Epithelial cell of proximal tubule (primary cell): ENCODE measurements around the gene ZFP62. TPM values are rescaled to one million over a fixed set of nuclear protein-coding genes. Genes with fewer than 3 reads are reported as not detected.

Experiments
- DNase-seq: peaks from one replicate; pipeline ENCODE4 v3.0.0-alpha.2; 2011; ENCODE audit warnings: low read depth
- H3K4me3 ChIP-seq: 2 replicates; pipeline ENCODE4 v1.5.1; 2011; ENCODE audit warnings: low read depth, mild to moderate bottlenecking, low read length
- total RNA-seq: library from RNA; depleted of rRNA; stranded (reverse); fragments of >200 nt; gene quantifications from 2 replicates; pipeline ENCODE4 v1.2.3, GENCODE V29; 2015
- TF ChIP-seq, protein P1 (sequence below): conservative IDR thresholded peaks from 2 replicates; pipeline ENCODE4 v1.5.1; 2012; ENCODE audit warnings: low read depth, mild to moderate bottlenecking, low read length

Gene ZFP62
- total RNA-seq, 1 donor from 2014 or later, result 12.4 TPM

DNA sequence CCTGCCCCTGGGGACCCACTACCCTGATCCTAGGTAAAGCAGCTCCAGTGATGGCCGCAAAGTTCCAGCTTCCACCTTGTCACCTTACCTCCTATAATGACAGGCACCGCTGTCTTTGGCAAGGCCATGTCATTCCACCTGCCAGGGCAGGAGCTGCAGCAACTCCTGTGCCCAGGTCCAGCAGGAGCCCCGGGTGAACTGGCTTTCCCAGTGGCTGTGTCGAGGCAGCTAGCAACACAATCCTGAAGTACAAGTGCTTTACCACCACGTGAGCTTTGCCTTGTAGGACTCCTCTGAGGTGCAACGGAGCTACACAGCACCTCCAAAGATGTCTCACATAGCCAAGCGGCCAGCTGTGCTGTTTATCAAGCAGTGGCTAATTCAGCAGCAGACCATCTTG is 37.7 kb downstream of the ZFP62 start:
- no peak overlapping the region for H3K4me3 ChIP-seq
- no peak for DNase-seq
- TF ChIP-seq, protein P1, sequence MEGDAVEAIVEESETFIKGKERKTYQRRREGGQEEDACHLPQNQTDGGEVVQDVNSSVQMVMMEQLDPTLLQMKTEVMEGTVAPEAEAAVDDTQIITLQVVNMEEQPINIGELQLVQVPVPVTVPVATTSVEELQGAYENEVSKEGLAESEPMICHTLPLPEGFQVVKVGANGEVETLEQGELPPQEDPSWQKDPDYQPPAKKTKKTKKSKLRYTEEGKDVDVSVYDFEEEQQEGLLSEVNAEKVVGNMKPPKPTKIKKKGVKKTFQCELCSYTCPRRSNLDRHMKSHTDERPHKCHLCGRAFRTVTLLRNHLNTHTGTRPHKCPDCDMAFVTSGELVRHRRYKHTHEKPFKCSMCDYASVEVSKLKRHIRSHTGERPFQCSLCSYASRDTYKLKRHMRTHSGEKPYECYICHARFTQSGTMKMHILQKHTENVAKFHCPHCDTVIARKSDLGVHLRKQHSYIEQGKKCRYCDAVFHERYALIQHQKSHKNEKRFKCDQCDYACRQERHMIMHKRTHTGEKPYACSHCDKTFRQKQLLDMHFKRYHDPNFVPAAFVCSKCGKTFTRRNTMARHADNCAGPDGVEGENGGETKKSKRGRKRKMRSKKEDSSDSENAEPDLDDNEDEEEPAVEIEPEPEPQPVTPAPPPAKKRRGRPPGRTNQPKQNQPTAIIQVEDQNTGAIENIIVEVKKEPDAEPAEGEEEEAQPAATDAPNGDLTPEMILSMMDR, result no peak

DNA sequence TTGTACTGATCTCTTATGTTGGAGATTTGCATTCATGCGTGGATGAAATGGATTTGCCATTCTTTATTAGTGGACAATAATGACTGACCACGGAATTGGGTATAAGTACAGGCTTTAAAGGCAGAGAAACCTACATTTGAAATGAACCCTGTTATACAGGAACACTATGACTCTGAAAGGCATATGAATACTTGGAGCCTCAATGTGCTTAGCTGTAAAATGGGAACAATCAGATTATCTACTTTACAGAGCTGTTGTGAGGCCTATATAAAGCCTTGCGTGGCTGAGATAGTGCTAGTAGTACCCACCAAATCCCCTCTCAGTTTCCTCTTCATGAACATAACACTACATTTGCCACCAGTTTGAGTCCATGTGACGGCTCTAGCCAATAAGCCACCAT is 39.5 kb downstream of the ZFP62 start:
- no peak for DNase-seq
- TF ChIP-seq, protein P1, result no peak
- H3K4me3 ChIP-seq, result no peak overlapping the region

DNA sequence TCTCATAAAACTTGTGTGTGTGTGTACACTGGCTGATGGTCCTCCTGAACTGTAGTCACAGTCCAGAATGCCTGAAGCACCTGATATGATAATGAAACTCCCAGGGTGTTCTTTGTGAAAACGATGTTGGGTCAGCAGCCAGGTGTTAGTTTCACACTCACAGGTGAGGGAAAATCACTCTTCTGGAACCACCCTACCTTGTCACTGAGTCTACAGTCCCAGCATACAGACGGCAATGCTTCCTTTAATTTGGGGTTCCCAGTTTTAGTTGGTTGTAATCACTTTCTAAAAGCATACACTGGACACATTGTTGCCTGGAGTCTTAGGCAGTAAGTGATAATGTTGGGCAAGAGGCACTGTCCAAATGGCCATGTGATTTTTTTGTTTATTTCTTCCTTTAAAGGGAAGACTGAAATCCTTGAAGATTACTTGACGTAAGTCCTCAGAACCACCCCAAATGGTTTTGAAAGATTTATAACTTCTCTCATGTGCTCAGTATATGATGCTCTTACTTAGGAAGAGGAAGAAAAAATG is 40.2 kb downstream of the ZFP62 start:
- H3K4me3 ChIP-seq, result no peak overlapping the region
- TF ChIP-seq, protein P1, result no peak
- no peak for DNase-seq

DNA sequence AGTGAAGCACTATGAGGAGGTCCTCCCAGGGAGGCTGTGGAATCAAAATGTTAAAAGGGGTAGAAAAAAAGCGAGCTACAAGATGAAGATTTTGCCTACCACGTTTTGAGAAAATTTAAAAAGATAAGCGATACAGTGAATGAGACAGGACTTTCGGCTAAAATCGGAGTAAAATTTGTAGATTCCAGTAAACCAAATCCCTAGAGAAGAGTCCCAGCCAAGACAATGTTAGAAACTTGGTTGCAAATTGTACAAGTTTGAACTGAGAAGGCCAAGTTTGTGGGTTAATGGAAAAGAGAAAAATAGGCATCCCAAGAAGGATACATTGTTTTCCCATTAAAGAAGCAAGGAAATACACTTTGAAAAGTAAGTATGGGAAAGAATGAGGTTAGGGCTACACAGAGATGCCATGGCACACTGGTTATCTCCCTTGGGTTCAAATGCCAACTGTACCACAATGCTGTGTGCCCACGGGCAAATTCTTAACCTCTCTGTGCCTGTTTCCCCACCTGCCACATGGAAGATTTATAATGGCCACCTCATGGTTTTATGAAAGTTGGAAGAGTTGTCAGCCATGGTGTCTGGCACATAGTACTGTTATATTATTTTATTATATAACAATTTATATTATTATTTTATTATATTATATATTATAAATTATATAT is 42.3 kb downstream of the ZFP62 start:
- no peak for DNase-seq
- TF ChIP-seq, protein P1, result no peak

DNA sequence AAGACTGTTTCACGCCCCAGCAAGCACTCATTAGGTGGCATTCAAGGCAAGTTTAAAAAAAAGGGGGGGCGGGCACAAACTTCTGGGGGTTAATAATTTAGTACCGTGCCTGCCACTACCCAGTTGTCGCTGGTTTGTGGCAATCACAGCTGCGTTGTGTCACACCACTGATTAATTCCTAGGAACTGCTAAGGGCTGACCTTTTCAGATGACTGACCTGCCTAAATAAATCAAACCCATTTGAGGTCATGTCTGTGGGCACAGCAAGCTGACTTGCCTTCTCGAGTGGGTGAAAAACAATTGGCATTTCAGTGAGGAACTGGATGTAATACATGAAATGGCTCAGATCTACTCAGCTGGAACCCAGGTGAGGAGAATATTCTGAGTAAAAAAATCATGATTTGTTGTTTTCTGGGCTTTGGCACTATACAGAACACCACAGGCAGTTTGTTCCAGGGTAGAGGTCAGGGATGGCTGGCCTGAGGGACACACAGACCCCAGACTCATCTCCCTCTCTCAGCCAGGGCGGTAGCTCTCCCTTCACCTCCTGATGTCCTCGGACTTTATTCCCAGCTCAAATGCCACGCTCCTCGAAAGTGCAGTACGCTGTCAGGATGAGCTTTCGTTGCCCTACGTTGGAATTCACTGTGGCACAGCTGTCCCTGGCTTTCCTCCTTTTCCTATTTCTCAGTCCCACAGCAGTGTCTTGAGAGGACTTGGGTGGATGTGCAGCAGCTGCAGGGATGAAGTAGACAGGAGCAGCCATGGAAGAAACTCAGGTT is 43.0 kb downstream of the ZFP62 start:
- no peak for DNase-seq
- TF ChIP-seq, protein P1, result no peak
- no peak overlapping the region for H3K4me3 ChIP-seq

More for the DNA sequence above, 42.3 kb downstream of the ZFP62 start:
- H3K4me3 ChIP-seq, result no peak overlapping the region

DNA sequence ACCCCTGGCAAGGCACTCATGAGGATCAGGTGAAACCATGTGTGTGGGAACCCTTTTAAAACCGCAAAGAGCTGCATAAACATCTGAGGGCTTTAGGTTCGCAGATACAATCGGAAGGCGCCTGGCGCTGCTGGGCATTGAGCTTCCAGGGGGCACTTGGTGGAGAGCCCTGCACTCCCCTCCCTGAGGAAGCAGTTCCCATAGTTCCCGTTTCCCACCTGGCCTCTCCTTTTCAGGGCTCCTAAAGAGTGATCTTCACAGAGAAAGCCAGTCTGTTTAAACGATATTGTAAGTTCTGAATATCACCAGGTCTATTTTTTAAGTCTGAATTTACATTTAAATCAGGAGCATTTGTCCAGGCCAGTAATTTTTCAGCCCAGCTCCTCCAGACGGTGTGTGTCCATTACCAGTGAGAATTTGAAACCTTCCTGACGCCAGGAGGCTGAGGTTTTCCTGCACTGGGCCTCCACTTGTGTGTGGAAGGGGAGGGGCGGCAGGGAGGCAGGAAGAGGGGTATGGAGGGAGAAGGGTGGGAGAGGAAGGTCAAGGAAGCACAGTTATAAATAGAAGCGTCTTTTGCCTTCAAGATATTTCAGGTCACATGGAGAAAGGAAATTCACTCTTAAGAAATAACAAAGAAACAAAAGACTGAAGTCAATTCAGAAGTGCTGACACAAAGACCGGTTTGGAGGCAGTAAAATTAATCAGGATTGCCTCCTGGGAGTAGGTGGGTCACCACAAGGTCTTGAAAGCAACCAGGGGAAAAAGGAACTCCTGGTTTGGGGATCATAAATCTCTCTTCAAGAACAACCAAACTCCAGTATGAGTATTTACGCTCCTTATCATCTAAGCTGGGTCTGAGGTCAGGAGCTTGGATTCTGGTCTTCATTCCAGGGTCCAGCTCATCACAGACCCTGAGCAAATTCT is 44.2 kb downstream of the ZFP62 start:
- DNase-seq, result no peak
- no peak overlapping the region for H3K4me3 ChIP-seq
- TF ChIP-seq, protein P1, result no peak
